NCI-H1436 treated with DMSO at 0.1 percent for 48 hours (cell line): ENCODE data around the gene BTBD9.

Experiments used
- DNase-seq: peaks from one replicate; lab custom pipeline; 2025; lab: John Stamatoyannopoulos, UW

BTBD9 gene

GRCh38 chr6:38160831-38161230, 478.9 kb downstream of the BTBD9 start:
- no peak for DNase-seq

- no peak for DNase-seq
Measured at GRCh38 chr6:38159596-38159995, 480.1 kb downstream of the BTBD9 start.

- no peak for DNase-seq
Measured at GRCh38 chr6:38158762-38159350, 480.9 kb downstream of the BTBD9 start.

- DNase-seq: no peak
Measured at GRCh38 chr6:38157905-38158304, 481.8 kb downstream of the BTBD9 start.

GRCh38 chr6:38156818-38157565, 482.7 kb downstream of the BTBD9 start:
- DNase-seq: no peak

- DNase-seq: no peak
Measured at GRCh38 chr6:38155621-38156204, 484.0 kb downstream of the BTBD9 start.

DNA sequence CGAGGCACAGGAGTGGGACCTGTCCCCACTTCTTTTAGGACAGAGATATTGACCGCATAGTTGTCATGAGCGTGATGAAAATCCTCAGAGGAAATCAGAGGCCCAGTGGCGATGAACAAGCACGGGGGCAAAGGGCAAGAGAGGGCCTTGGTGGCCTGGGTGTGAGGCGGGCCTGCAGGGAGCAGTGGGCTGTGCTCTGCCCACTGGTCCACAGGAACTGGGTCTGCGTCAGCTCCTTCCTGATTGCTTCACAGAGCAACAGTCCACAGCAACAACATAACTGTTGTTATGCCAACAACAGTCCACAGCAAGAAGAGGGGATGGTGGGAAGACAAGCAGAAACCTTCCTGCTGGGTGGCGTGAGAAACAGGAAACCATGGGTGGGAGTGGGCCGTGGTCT, 484.6 kb downstream of the BTBD9 start:
- DNase-seq: no peak

DNA sequence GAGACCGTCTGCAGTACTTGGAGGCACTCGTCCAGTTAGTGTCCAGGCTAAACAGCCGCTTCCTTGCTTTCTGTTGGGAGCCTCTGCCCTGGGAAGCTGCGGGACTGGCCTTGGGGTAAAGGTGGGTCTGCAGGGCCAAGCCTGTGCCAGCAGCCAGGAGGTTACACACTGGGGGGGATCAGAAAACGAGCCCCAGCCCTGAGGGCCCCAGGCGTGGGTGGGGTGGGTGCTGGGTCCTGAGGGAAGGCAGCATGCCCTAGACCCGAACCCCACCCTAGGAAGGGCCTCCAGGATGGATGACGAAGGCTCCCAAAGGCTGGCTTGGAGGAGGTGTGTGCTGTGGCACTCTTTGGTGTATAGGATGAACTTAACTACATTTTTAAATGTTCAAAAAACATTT, 485.0 kb downstream of the BTBD9 start:
- DNase-seq: no peak

DNA sequence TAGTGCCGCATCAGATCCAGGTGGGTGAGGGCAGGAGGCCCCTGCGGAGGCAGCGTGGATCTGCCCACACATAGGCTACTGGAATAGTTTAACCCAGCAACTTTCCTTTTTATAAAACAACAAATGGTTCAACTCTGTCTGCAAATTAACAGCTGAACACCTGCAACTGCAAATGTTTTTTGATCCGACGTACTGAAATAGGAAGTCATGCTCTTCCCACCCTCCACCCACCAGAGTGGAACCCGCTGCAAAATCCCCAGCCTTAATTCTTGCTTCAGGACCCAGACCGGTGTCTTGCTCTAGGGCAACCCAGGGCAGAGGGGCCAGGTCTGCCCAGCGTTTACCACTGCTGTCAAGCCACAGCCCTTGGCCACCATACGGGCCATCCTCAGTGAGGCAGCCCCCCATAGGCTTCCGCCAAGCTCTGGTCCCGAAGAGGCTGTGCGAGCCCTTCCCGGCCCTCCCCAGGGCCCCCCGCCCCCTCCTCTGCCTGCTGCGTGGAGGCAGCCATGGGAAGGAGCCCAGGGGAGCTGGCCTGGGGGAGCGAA, 485.9 kb downstream of the BTBD9 start:
- DNase-seq: no peak

DNA sequence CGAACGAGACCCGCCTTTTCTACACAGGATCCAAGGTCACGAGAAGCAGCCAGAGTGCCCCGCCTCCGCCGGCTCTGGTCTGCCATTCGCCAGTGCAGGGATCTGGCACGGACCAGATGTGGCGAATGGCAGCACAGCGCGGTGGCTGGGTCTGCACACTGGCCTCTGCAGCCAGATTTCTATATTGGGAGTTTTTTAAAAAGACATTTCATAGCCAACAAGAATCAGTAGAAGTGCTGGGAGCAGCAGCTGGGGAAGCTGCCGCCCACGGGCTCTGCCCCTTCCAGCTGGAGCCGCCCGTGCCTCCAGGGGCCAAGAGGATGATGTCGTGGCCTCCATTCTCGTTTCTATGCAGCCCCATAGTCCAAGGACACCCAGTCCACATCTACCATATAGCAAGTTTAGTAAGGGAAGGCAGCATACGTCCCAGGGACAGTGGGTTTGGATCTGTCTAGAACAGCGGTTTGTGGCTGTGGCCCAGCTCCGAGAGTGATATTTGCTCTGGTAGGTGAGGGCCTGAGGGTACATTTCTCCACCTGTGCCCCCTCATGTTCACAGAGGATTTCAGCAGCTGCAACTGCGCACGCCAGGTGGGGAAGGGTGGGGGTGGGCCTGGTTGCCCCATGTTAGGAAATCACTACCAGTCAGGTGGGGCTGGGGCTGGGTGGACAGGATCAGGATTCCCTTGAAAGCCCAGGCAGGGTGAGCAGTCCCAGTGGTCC, 486.5 kb downstream of the BTBD9 start:
- DNase-seq: no peak

- DNase-seq: no peak
Measured at GRCh38 chr6:38152620-38153019, 487.1 kb downstream of the BTBD9 start.

DNA sequence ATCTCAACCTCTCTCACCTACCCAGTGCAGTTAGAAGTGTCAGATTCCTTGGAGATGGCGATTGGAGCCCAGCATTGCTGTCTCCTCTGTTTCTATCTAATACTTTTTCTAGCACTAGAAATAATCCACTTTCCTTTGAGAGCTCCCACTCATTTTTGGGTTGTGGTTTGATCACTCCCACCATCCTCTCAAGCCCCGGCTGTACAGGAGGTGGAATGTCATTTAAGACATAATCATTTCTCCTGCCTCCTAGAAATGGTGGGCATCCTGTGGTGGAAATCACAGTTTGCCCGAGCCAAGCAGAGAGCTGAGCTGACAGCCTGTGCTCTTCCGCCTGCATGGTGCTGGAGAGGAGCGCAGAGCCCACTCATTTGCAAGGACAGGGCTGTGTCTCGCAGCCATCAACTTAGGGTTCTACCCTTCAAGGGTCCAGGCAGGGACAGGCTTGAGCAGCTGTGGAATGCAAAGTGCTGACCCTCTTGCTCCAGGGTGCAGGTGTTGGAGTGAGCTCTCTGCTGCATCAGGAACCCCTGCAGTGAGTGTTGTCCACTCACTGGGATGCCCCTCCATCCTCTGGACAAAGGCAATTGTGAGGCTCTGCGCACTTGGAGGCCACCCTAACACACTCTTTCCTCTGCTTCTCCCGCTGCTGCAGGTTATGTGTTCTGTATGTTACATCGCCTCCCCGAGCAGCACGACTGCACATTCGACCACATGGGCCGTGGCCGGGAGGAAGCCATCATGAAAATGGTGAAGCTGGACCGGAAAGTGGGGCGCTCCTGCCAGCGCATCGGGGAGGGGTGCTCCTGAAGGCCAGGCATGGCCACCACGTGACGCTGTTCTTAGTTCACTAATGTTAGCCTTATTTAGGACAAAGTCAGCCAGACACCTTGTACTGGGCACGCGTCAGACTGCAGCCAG, 487.9 kb downstream of the BTBD9 start:
- DNase-seq: no peak

- DNase-seq: no peak
Measured at GRCh38 chr6:38150681-38151296, 488.9 kb downstream of the BTBD9 start.

GRCh38 chr6:38150021-38150420, 489.7 kb downstream of the BTBD9 start:
- DNase-seq: no peak

GRCh38 chr6:38149531-38149930, 490.2 kb downstream of the BTBD9 start:
- no peak for DNase-seq

GRCh38 chr6:38148606-38149005, 491.1 kb downstream of the BTBD9 start:
- no peak for DNase-seq

GRCh38 chr6:38146734-38147027, 493.0 kb downstream of the BTBD9 start:
- DNase-seq: no peak

DNA sequence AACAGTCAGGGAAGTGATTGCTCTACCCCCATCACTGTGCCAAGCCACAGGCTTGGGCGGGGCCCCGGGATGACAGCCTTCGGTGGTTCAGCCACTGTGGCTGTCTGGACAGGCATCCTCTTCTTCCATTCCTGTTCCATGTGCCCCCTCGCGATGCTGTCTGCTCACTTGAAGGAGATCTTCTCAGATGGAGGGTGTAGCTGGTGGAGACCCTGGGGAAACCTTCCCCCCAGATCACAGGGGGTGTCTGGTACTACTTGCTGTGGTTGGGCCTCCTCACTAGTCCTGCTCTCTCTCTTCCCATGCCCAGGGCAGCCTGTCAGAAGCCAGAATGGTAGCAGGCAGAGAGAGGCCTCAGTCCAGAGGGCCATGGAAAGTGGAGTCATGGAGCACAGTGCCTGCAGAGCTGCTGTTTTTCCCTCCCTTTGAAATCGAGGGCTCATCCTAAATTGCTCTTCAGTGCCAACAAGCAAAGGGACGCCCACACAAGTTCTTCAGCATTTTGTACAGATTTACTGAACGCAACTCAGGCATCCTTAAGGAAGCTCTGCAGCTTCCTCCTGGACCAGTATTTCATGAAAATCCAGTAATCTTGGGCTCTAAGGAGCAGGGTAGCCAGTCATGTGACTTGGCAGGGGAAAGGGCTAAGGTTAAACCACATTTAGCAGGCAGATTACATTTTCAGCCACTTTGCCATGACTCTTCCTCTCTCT, 493.6 kb downstream of the BTBD9 start:
- DNase-seq: no peak

GRCh38 chr6:38144365-38144945, 495.3 kb downstream of the BTBD9 start:
- DNase-seq: no peak
